GM12865 (cell line): ENCODE data around the gene KLK2.

Experiments used
- DNase-seq: peaks from one replicate; pipeline ENCODE4 v3.0.0; 2010; ENCODE audit warnings: low read depth
- H3K4me3 ChIP-seq: 2 replicates; pipeline ENCODE4 v1.5.1; 2011; ENCODE audit warnings: mild to moderate bottlenecking, low read depth, low read length, control low read depth
- TF ChIP-seq, protein P1 (sequence below): IDR thresholded peaks from 2 replicates; pipeline ENCODE4 v1.5.1; 2011; ENCODE audit warnings: low read length, control low read depth, low read depth, inconsistent platforms; ENCODE audit not compliant: insufficient read depth; ENCODE audit errors: missing control alignments

Gene KLK2

DNA sequence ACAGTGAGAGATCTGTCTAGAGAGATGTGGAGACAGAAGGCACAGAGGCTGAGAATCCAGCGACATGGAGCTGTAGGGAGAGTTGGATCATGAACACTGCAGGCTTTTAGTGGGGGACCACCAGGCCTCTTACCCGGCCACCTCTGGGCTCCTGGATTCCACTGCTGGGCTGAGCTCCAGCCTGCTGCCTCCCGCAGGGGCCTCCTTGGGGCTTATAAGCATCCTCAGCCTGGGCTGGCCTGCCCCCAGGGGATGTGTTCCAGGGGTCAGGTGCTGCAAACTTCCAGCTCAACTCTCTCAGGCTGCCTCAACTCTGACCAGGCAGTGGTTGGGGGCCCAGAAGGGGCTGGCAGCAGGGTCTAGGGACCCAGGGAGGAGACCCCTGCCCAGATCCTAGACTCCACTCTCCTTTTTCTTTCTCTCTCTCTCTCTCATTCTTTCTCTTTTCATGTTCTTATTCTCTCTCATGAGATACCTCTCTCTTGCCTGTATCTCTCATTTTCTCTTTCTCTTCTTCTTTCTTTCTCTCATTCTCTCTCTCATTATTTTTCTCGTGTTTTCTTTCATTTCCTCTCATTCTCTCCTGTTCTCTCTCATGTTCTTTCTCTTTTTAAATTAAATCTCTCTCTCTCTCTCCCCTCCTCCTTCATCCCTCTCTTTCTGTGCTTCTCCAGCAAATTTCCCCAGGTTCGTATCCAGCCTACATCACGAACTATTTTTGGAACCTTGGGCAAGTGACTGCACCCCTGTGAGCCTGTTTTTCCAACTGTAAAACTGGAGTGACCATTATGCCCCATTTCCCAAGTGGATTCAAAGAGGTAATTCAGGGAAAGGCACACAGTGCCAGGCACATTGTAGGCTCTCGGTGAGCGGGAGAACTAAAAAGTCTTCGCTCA lies 38.2 kb downstream of the KLK2 start, which contains the start of gene KLK4:
TSS of gene KLK4 (minus strand) at position 190 of the 896 bp plus-strand sequence. CDS start 657 bp downstream, outside the sequence.
- TF ChIP-seq, protein P1, sequence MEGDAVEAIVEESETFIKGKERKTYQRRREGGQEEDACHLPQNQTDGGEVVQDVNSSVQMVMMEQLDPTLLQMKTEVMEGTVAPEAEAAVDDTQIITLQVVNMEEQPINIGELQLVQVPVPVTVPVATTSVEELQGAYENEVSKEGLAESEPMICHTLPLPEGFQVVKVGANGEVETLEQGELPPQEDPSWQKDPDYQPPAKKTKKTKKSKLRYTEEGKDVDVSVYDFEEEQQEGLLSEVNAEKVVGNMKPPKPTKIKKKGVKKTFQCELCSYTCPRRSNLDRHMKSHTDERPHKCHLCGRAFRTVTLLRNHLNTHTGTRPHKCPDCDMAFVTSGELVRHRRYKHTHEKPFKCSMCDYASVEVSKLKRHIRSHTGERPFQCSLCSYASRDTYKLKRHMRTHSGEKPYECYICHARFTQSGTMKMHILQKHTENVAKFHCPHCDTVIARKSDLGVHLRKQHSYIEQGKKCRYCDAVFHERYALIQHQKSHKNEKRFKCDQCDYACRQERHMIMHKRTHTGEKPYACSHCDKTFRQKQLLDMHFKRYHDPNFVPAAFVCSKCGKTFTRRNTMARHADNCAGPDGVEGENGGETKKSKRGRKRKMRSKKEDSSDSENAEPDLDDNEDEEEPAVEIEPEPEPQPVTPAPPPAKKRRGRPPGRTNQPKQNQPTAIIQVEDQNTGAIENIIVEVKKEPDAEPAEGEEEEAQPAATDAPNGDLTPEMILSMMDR, result no peak
- no peak for DNase-seq
- H3K4me3 ChIP-seq, result no peak within 1 kb of the TSS

DNA sequence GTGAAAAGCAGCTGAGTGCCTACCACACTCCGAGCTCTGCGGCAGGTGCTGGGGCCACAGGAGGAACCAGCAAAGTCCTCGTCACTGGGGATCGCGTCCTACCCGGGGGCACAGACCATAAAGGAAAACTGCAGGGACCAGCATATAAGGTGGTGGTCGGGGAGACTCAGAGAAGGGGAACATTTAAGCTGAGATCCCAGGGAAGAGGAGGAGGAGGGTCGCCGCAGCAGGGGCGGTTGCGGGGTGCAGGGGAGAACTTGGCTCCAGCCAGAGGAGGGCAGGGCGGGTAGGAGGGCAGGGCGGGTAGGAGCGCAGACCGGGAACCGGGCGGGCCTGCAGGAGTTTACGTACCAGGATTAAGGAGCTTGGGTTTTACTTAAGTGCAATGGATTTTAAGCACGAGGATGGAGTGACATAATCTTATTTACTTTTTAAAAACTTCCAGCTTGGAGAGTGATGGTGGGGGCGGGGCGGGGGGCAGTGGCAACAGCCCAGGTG lies 38.9 kb downstream of the KLK2 start:
- TF ChIP-seq, protein P1, result no peak
- DNase-seq, result no peak
- H3K4me3 ChIP-seq, result no peak overlapping the region

DNA sequence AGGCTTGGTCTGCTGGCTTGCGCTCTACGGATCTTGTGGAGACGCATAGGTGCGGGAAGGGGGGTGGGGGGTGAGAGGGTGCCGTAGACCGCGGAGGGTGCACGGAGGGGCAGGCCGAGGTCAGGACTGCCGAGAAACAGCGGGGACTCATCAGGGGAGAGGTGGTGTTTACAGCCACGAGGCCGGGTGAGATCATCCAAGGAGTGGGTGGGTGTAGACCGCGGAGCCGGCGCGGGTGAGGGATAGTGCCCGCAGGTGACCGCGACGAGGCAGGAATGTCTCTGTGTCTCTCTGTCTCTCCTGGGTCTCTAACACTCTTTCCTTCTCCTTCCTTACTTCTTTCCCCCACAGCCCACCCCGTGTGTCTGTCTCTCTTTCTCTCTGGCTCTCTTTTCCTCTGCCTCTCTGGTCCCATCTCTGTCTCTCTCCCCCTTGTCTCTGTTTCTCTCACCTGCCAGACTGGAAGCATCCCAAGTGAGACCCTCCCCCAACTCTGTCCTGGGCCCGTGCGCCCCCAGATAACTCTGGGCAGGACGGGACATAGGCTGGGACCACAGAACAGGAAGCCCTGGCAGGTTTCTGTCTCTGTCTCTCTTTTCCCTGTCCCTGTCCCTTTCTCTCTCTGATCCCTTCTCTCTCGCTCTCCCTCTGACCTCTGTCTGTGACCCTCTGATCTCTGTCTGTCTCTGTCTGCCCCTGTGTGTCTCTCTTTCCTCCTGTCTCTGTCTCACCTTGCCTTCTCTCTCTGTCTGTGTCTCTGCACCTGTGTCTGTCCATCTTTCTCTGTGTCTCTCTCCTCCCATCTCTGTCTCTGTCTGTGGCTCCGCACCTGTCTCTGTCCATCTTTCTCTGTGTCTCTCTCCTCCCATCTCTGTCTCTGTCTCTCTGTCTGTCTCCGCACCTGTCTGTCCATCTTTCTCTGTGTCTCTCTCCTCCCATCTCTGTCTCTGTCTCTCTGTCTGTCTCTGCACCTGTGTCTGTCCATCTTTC lies 39.8 kb downstream of the KLK2 start:
- TF ChIP-seq, protein P1, result no peak
- no peak overlapping the region for H3K4me3 ChIP-seq
- DNase-seq, result no peak

DNA sequence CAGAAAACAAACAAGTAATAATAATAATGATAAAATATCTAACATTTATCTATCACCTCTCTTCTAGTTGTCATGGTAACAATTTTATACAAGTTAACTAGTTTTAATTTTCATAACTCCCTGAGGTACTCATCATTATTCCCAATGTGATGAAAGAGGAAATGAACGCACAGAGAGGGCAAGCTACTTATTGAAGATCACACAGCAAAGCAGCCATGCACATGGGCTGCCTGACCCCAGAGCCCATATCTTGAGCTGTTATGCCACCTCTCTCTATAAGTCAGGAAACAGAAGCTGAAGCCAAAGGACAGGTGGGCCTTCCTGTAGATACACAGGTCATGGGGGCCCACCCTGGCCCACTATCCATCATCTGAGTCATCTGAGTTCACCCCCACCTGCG lies 42.8 kb downstream of the KLK2 start:
- no peak overlapping the region for H3K4me3 ChIP-seq
- DNase-seq, result no peak
- TF ChIP-seq, protein P1, result no peak

DNA sequence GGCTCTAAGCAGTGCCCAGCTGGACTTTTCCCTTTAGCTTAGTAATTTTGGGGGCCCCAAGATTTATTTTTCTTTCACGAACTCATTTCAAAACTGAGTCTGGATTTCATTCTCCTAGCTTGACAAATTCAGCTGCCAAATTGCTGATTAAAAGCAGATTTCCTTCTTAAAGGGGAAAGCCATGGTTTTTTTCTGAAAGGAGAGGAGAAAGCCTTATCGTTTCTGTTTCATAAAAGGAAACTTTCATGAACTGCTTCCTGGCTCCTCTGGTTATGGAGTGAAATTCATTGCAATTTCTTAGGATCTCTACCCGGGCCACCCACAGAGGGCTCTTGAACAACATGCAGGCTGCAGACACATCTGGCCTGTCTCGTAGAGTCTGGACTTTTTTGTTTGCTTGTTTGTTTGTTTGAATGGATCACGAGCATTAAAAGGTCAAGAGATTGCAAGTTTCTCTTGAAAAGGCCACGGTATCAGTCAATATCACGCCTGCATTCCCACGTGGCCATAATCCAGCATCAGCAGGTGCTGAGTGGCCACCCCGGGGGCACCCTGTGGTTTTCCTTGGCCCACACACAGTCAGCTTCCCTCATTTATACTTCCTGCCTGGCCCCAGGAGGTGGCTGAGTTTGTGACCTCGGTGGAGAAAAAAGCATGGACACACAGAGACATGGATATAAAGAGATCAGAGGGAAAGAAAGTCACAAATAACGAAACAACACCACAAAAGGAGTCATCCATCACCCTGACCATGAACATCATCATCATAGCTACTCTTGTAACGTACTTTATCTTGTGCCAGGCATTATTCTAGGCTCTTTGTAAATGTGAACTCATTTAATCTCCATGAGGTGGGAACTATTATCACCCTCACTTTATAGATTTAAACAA lies 48.4 kb downstream of the KLK2 start:
- TF ChIP-seq, protein P1, result no peak
- H3K4me3 ChIP-seq, result no peak overlapping the region
- DNase-seq, result no peak
